ENCODE data around the gene GPR26. TPM values are rescaled to one million over a fixed set of nuclear protein-coding genes. Genes with fewer than 3 reads are reported as not detected.

The GPR26 gene
- total and polyA plus RNA-seq, 8 donors = not detected

DNA sequence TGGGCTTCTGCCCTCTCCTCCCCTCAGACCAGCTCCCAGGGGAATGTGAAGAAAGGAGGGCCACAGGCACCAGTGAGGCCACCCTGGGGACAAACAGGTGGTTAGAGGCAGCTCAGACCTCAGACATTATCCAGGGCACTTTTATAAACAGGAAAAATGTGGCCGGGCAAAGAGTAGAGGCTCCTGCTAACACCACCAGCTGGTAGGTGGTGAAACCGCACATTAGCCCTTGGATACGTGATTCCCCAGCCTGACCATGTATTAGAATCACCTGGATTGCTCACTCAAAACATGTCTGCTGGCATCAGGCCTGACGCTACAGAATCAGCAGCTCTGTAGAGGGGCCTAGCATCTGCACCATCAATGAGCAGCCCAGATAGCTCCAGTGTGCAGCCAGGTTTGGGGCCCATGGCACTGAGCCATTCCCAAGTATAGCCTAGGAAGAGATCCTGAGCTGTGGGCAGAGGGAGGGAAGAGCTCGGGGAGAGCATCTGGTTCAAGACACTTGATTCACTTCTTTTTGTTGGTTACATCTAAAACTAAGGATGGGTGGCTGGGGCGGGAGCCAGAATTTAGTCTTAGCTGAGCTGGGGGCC, 37.1 kb downstream of the GPR26 start:
- Histone ChIP-seq H3K9me3 (no peaks in the 10 kb centered on the region), H3K4me1 (no peaks in the 10 kb centered on the region), H3K27ac (no peak overlapping the region), H3K27me3 (peaks cover 0 to 18% (median 0%) of the 10 kb centered on the region in 3 donors), H3K4me3 (no peak overlapping the region), H3K36me3 (no peaks in the 10 kb centered on the region)
- whole genome bisulfite sequencing, 5 donors = 56 to 80% (median 70%) methylated on average over 5 to 6 of the region's 6 CpGs
- DNase-seq = no peak
- no peak for TF ChIP-seq POLR2AphosphoS5 (IDR thresholded peaks at IDR 0.05)
- TF ChIP-seq, protein P1, sequence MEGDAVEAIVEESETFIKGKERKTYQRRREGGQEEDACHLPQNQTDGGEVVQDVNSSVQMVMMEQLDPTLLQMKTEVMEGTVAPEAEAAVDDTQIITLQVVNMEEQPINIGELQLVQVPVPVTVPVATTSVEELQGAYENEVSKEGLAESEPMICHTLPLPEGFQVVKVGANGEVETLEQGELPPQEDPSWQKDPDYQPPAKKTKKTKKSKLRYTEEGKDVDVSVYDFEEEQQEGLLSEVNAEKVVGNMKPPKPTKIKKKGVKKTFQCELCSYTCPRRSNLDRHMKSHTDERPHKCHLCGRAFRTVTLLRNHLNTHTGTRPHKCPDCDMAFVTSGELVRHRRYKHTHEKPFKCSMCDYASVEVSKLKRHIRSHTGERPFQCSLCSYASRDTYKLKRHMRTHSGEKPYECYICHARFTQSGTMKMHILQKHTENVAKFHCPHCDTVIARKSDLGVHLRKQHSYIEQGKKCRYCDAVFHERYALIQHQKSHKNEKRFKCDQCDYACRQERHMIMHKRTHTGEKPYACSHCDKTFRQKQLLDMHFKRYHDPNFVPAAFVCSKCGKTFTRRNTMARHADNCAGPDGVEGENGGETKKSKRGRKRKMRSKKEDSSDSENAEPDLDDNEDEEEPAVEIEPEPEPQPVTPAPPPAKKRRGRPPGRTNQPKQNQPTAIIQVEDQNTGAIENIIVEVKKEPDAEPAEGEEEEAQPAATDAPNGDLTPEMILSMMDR (IDR thresholded peaks at IDR 0.05) = no peak
- TF ChIP-seq POLR2A (IDR thresholded peaks at IDR 0.05) = no peak
- TF ChIP-seq EP300 (IDR thresholded peaks at IDR 0.05) = no peak
- intact Hi-C loops (cut with DNase I; ENCODE audit: low total_unique reads) = no loop called here

DNA sequence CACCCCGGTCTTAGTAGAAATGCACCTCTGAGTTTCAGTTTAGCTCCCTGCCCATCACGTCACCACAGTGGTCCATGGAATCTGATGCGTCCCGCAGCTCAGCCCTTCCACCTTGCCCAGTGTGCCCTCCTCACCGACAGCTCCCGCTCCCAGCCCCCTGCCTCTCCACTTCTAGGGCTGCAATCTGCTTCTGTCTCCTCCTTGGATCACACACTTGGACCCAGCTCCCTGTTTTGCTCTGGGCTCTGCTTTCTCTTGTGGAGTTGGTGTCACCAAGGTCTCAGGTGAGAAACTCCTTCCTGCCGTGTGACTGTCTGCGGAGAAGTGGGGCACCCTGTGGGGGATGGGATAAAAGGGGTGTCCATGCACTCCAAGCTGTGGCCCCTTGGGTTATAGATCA, 37.9 kb downstream of the GPR26 start:
- intact Hi-C loops (cut with DNase I; ENCODE audit: low total_unique reads) = no loop called here
- WGBS, 5 donors = 82 to 88% (median 85%) methylated on average over 8 of the region's 8 CpGs
- DNase-seq = no peak
- TF ChIP-seq POLR2AphosphoS5 (IDR thresholded peaks at IDR 0.05) (no peak), EP300 (IDR thresholded peaks at IDR 0.05) (no peak), POLR2A (IDR thresholded peaks at IDR 0.05) (no peak)
- TF ChIP-seq, protein P1 (IDR thresholded peaks at IDR 0.05) = no peak
- H3K27me3 ChIP-seq = peaks cover 0 to 18% (median 0%) of the 10 kb centered on the region in 3 donors
- H3K4me1 ChIP-seq = no peaks in the 10 kb centered on the region
- no peak overlapping the region for H3K27ac ChIP-seq
- no peaks in the 10 kb centered on the region for H3K36me3 ChIP-seq
- H3K4me3 ChIP-seq = no peak overlapping the region
- H3K9me3 ChIP-seq = no peaks in the 10 kb centered on the region

DNA sequence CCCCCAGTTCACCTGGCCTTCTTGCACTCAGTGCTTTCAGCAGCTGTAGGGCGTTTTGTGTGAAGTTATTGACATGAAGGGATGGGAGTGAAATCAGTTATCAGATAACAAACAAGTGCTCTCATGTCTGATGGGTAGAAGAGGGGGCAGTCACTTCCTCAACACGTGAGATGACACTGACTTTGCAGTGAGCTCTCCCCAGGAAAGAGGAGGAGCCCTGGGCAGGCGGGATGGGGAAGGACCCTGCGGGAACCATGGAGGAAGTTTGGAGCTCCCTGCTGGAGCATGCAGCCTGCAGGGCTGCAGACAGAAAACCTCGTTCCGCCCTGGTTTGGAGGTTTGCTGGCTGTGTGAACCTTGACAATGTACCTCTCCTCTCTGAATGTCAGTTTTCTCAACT, 38.7 kb downstream of the GPR26 start:
- no peaks in the 10 kb centered on the region for H3K9me3 ChIP-seq
- TF ChIP-seq POLR2AphosphoS5 (IDR thresholded peaks at IDR 0.05) (no peak), POLR2A (IDR thresholded peaks at IDR 0.05) (no peak), EP300 (IDR thresholded peaks at IDR 0.05) (no peak)
- TF ChIP-seq, protein P1 (IDR thresholded peaks at IDR 0.05) = no peak
- no peak overlapping the region for H3K27ac ChIP-seq
- no peaks in the 10 kb centered on the region for H3K36me3 ChIP-seq
- no peak overlapping the region for H3K4me3 ChIP-seq
- no peak for DNase-seq
- 13 to 31% (median 22%) methylated on average over 6 of the region's 6 CpGs for WGBS, 5 donors
- H3K27me3 ChIP-seq = peaks cover 0 to 18% (median 0%) of the 10 kb centered on the region in 3 donors
- H3K4me1 ChIP-seq = no peaks in the 10 kb centered on the region
- intact Hi-C loops (cut with DNase I; ENCODE audit: low total_unique reads) = no loop called here

DNA sequence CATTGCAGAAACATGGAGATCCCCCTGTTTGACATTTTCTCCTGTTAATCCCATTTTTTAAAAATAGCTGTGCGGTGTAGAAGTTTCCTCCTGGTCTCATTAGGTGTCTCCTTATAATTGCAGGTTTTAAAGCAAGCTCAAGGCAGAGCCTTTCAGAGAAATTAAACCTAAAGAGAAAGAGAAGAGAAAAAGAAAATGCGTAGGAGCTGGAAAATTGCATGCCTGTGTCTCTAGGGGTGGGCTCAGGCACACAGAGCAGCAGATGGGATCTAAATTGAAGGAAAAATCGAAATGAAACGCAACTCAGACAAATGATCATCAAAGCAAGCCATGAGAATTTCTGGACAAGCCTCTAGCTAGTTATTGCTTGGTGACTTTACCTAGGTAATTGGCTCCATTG, 40.1 kb downstream of the GPR26 start:
- H3K36me3 ChIP-seq = no peaks in the 10 kb centered on the region
- intact Hi-C loops (cut with DNase I; ENCODE audit: low total_unique reads) = no loop called here
- H3K9me3 ChIP-seq = no peaks in the 10 kb centered on the region
- TF ChIP-seq POLR2AphosphoS5 (IDR thresholded peaks at IDR 0.05) (no peak), POLR2A (IDR thresholded peaks at IDR 0.05) (no peak), EP300 (IDR thresholded peaks at IDR 0.05) (no peak)
- TF ChIP-seq, protein P1 (IDR thresholded peaks at IDR 0.05) = no peak
- H3K27me3 ChIP-seq = peaks cover 0 to 18% (median 0%) of the 10 kb centered on the region in 3 donors
- WGBS, 5 donors = 46 to 78% (median 71%) methylated on average over 4 of the region's 4 CpGs
- no peak overlapping the region for H3K4me3 ChIP-seq
- H3K4me1 ChIP-seq = no peaks in the 10 kb centered on the region
- H3K27ac ChIP-seq = no peak overlapping the region
- DNase-seq = no peak
